GM21619 (cell line): ENCODE results near the gene S100A2.

ENCODE experiments used
- ATAC-seq: cut with Tn5 transposase; IDR thresholded peaks from one replicate; pipeline ENCODE4 v1.9.1; 2021; ENCODE audit not compliant: unreplicated experiment

S100A2 gene

GRCh38 chr1:153565529-153566374, at the start of gene S100A2:
Gene S100A2 (minus strand): TSS chr1:153565844. CDS start chr1:153563877, 1,967 bp downstream.
- ATAC-seq, result peak; percentile 44

- no peak for ATAC-seq
These were observed 49.8 kb upstream of the S100A2 start for GRCh38 chr1:153615406-153615805.

- no peak for ATAC-seq
These were observed 49.3 kb upstream of the S100A2 start for GRCh38 chr1:153614906-153615305.

GRCh38 chr1:153614189-153614900, 48.7 kb upstream of the S100A2 start:
- ATAC-seq, result no peak

GRCh38 chr1:153613406-153613805, 47.8 kb upstream of the S100A2 start:
- ATAC-seq, result no peak

- no peak for ATAC-seq
These were observed 47.2 kb upstream of the S100A2 start, which contains the start of gene S100A16 for GRCh38 chr1:153612755-153613331. Gene S100A16 (minus strand): TSS chr1:153613137. CDS start chr1:153608151, 4,986 bp downstream.

GRCh38 chr1:153612111-153612754, 46.6 kb upstream of the S100A2 start:
- no peak for ATAC-seq

- no peak for ATAC-seq
These were observed 45.7 kb upstream of the S100A2 start for GRCh38 chr1:153611356-153611755.

- no peak for ATAC-seq
These were observed 45.2 kb upstream of the S100A2 start for GRCh38 chr1:153610811-153611301.

- no peak for ATAC-seq
These were observed 44.7 kb upstream of the S100A2 start for GRCh38 chr1:153610334-153610733.

GRCh38 chr1:153609585-153609907, 43.9 kb upstream of the S100A2 start:
- no peak for ATAC-seq

GRCh38 chr1:153608742-153609584, 43.3 kb upstream of the S100A2 start:
- ATAC-seq, result no peak

- no peak for ATAC-seq
These were observed 42.5 kb upstream of the S100A2 start for GRCh38 chr1:153608089-153608682.

- ATAC-seq, result no peak
These were observed 41.7 kb upstream of the S100A2 start for GRCh38 chr1:153607381-153607780.

GRCh38 chr1:153606194-153606593, 40.5 kb upstream of the S100A2 start:
- no peak for ATAC-seq

- no peak for ATAC-seq
These were observed 37.1 kb upstream of the S100A2 start for GRCh38 chr1:153602749-153603148.

GRCh38 chr1:153599847-153600246, 34.2 kb upstream of the S100A2 start:
- no peak for ATAC-seq

GRCh38 chr1:153598309-153599172, 32.9 kb upstream of the S100A2 start:
- peak; percentile 99 for ATAC-seq

GRCh38 chr1:153597206-153597605, 31.6 kb upstream of the S100A2 start:
- ATAC-seq, result no peak
